Measurements from ENCODE around the gene CRYZ.
A peak's percentile ranks its signal among the peaks of the same experiment; 100 is the strongest.

The CRYZ gene

GRCh38 chr1:74773582-74773981 is 40.7 kb upstream of the CRYZ start:
- no peak for DNase-seq
- Histone ChIP-seq H3K4me2 (ENCODE audit: low read length) (no peak overlapping the region), H4K5ac (ENCODE audit: low read length) (no peak overlapping the region), H3K79me2 (ENCODE audit: control insufficient read depth, insufficient read depth, low read length) (no peaks in the 10 kb centered on the region), H2BK120ac (ENCODE audit: low read depth, low read length) (no peak overlapping the region), H2AK5ac (ENCODE audit: low read length) (no peak overlapping the region), H3K4ac (ENCODE audit: low read depth, low read length) (no peak overlapping the region), H3K18ac (ENCODE audit: low read length) (no peak overlapping the region), H2BK5ac (ENCODE audit: low read length) (no peak overlapping the region), H3K36me3 (ENCODE audit: control insufficient read depth, insufficient read depth, low read length) (no peaks in the 10 kb centered on the region), H3K4me1 (ENCODE audit: control insufficient read depth, low read depth, low read length) (no peaks in the 10 kb centered on the region), H3K56ac (ENCODE audit: low read length) (no peak overlapping the region), H2BK15ac (replicated peaks; ENCODE audit: low read depth) (no peak overlapping the region), H3K27me3 (ENCODE audit: insufficient read depth, low read length, poor library complexity) (no peaks in the 10 kb centered on the region), H3K27ac (ENCODE audit: low read depth, low read length) (no peak overlapping the region), H3K4me3 (ENCODE audit: low read length) (no peak overlapping the region), H4K8ac (ENCODE audit: low read depth, low read length) (no peak overlapping the region), H3K9ac (ENCODE audit: low read length) (no peak overlapping the region), H3K23ac (ENCODE audit: low read length) (no peak overlapping the region), H3K79me1 (ENCODE audit: low read length) (no peaks in the 10 kb centered on the region)
- no CpG with 5 or more reads among the region's 2 CpGs for WGBS (ENCODE audit: extremely low coverage, insufficient coverage, low lambda C conversion rate)

DNA sequence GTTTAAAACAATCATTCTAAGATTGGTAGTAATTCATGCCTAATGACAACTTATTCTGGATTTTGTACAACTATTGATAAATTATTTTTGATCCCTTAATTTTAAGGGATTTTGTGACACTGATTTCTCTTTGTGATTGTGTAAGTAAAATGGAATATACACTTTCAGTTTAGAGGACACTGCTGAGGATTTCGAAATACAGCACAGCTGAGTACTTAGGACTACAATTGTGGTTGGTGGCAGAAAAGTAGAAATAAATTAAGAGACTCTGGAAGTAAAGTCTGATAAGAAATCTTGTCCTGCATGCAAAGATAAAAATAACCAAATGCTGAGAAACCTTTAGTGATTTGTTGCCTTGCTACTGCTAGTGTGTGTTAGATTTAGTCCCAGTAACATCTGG is 40.1 kb upstream of the CRYZ start:
- Histone ChIP-seq H2BK15ac (replicated peaks; ENCODE audit: low read depth) (no peak overlapping the region), H4K8ac (ENCODE audit: low read depth, low read length) (no peak overlapping the region), H2BK120ac (ENCODE audit: low read depth, low read length) (no peak overlapping the region), H3K23ac (ENCODE audit: low read length) (no peak overlapping the region), H3K4me3 (ENCODE audit: low read length) (no peak overlapping the region), H3K79me2 (ENCODE audit: control insufficient read depth, insufficient read depth, low read length) (no peaks in the 10 kb centered on the region), H3K4me2 (ENCODE audit: low read length) (no peak overlapping the region), H3K79me1 (ENCODE audit: low read length) (no peaks in the 10 kb centered on the region), H3K27me3 (ENCODE audit: insufficient read depth, low read length, poor library complexity) (no peaks in the 10 kb centered on the region), H3K4ac (ENCODE audit: low read depth, low read length) (no peak overlapping the region), H2BK5ac (ENCODE audit: low read length) (no peak overlapping the region), H2AK5ac (ENCODE audit: low read length) (no peak overlapping the region), H3K9ac (ENCODE audit: low read length) (no peak overlapping the region), H3K27ac (ENCODE audit: low read depth, low read length) (no peak overlapping the region), H4K5ac (ENCODE audit: low read length) (no peak overlapping the region), H3K4me1 (ENCODE audit: control insufficient read depth, low read depth, low read length) (no peaks in the 10 kb centered on the region), H3K18ac (ENCODE audit: low read length) (no peak overlapping the region), H3K36me3 (ENCODE audit: control insufficient read depth, insufficient read depth, low read length) (no peaks in the 10 kb centered on the region), H3K56ac (ENCODE audit: low read length) (no peak overlapping the region)
- DNase-seq: no peak
- no CpG with 5 or more reads among the region's 1 CpG for WGBS (ENCODE audit: extremely low coverage, insufficient coverage, low lambda C conversion rate)

DNA sequence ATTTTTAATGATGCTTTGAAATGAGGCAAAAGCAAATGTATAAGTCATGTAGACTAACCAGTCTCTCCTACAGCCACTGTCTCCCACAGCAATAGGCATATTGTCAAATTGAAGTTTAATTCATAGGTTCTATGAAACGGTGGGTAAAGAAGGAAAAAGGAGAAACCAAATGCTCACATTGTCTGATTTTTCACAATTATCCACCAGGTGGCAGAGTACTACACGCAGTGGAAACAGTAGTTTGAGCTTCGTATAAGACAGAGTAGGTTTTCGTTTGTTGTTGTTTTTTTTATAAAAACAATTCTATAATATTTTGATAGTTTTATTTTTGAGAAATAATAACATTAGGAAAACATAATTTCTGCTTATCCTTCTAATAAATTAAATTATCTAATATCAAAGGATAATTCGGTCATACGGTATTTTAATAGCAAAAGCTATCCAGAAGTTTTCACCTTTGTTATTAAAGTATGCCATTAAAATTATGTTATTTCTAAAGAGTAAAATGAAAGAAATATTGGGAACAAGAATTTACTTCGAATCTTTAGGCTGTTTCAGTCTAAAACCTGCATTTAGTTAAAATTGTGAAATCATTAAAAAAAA is 39.2 kb upstream of the CRYZ start:
- H4K5ac ChIP-seq (ENCODE audit: low read length): no peak overlapping the region
- peak; percentile 58 for DNase-seq
- no peak overlapping the region for H2BK15ac ChIP-seq (replicated peaks; ENCODE audit: low read depth)
- no peaks in the 10 kb centered on the region for H3K79me1 ChIP-seq (ENCODE audit: low read length)
- no peak overlapping the region for H4K8ac ChIP-seq (ENCODE audit: low read depth, low read length)
- H3K4ac ChIP-seq (ENCODE audit: low read depth, low read length): no peak overlapping the region
- H3K27me3 ChIP-seq (ENCODE audit: insufficient read depth, low read length, poor library complexity): no peaks in the 10 kb centered on the region
- no peak overlapping the region for H3K9ac ChIP-seq (ENCODE audit: low read length)
- no peak overlapping the region for H3K4me2 ChIP-seq (ENCODE audit: low read length)
- no peak overlapping the region for H2BK120ac ChIP-seq (ENCODE audit: low read depth, low read length)
- H3K36me3 ChIP-seq (ENCODE audit: control insufficient read depth, insufficient read depth, low read length): no peaks in the 10 kb centered on the region
- no peaks in the 10 kb centered on the region for H3K79me2 ChIP-seq (ENCODE audit: control insufficient read depth, insufficient read depth, low read length)
- no peaks in the 10 kb centered on the region for H3K4me1 ChIP-seq (ENCODE audit: control insufficient read depth, low read depth, low read length)
- H3K18ac ChIP-seq (ENCODE audit: low read length): no peak overlapping the region
- no CpG with 5 or more reads among the region's 7 CpGs for WGBS (ENCODE audit: extremely low coverage, insufficient coverage, low lambda C conversion rate)
- H3K23ac ChIP-seq (ENCODE audit: low read length): no peak overlapping the region
- no peak overlapping the region for H3K56ac ChIP-seq (ENCODE audit: low read length)
- H3K4me3 ChIP-seq (ENCODE audit: low read length): no peak overlapping the region
- H2AK5ac ChIP-seq (ENCODE audit: low read length): no peak overlapping the region
- no peak overlapping the region for H2BK5ac ChIP-seq (ENCODE audit: low read length)
- H3K27ac ChIP-seq (ENCODE audit: low read depth, low read length): no peak overlapping the region

DNA sequence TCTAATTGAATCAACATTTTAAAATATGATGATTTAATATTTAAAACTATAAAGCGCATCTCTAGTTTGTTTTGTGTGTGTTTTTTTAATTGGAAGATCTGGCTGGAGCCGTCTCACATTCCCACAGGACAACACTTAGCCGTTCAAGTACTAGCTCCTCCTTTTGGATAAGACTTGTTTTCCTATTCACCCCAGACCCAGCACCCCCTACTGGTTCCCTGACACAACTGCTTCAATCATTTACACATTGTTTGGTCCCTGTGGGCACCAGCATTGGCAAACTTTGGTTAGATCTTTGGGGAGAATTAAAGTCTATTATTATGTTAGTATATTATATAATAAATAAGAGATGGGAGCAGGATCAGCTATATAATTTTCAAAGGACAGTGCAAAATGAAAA is 34.6 kb upstream of the CRYZ start:
- Histone ChIP-seq H3K4me1 (ENCODE audit: control insufficient read depth, low read depth, low read length) (no peaks in the 10 kb centered on the region), H4K5ac (ENCODE audit: low read length) (no peak overlapping the region), H3K27me3 (ENCODE audit: insufficient read depth, low read length, poor library complexity) (no peaks in the 10 kb centered on the region), H3K27ac (ENCODE audit: low read depth, low read length) (no peak overlapping the region), H3K4me3 (ENCODE audit: low read length) (no peak overlapping the region), H2BK15ac (replicated peaks; ENCODE audit: low read depth) (no peak overlapping the region), H3K18ac (ENCODE audit: low read length) (no peak overlapping the region), H3K9ac (ENCODE audit: low read length) (no peak overlapping the region), H3K79me1 (ENCODE audit: low read length) (no peaks in the 10 kb centered on the region), H3K36me3 (ENCODE audit: control insufficient read depth, insufficient read depth, low read length) (no peaks in the 10 kb centered on the region), H2BK5ac (ENCODE audit: low read length) (no peak overlapping the region), H2AK5ac (ENCODE audit: low read length) (no peak overlapping the region), H3K23ac (ENCODE audit: low read length) (no peak overlapping the region), H3K4me2 (ENCODE audit: low read length) (no peak overlapping the region), H2BK120ac (ENCODE audit: low read depth, low read length) (no peak overlapping the region), H4K8ac (ENCODE audit: low read depth, low read length) (no peak overlapping the region), H3K56ac (ENCODE audit: low read length) (no peak overlapping the region), H3K4ac (ENCODE audit: low read depth, low read length) (no peak overlapping the region), H3K79me2 (ENCODE audit: control insufficient read depth, insufficient read depth, low read length) (no peaks in the 10 kb centered on the region)
- peak; percentile 77 for DNase-seq
- WGBS (ENCODE audit: extremely low coverage, insufficient coverage, low lambda C conversion rate): no CpG with 5 or more reads among the region's 3 CpGs

DNA sequence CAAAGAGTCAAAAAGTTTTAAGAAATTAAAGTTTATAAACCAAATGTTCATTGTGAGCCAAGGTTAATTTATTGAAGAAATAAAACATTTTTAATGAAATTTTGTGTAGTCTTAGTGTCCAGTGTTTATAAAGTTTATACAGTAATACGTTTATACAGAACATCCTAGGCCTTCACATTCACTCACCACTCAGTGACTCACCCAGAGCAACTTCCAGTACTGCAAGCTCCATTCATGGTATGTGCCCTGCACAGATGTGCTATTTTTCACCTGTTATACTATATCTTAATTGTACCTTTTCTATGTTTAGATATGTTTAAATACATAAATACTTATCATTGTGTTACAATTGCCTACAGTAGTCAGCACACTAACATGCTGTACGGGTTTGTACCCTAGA is 33.7 kb upstream of the CRYZ start:
- H4K5ac ChIP-seq (ENCODE audit: low read length): no peak overlapping the region
- H3K56ac ChIP-seq (ENCODE audit: low read length): no peak overlapping the region
- H3K27me3 ChIP-seq (ENCODE audit: insufficient read depth, low read length, poor library complexity): no peaks in the 10 kb centered on the region
- no peak overlapping the region for H4K8ac ChIP-seq (ENCODE audit: low read depth, low read length)
- no peak overlapping the region for H3K9ac ChIP-seq (ENCODE audit: low read length)
- no peaks in the 10 kb centered on the region for H3K79me1 ChIP-seq (ENCODE audit: low read length)
- WGBS (ENCODE audit: extremely low coverage, insufficient coverage, low lambda C conversion rate): no CpG with 5 or more reads among the region's 2 CpGs
- H2BK5ac ChIP-seq (ENCODE audit: low read length): no peak overlapping the region
- no peak overlapping the region for H2BK120ac ChIP-seq (ENCODE audit: low read depth, low read length)
- DNase-seq: no peak
- no peaks in the 10 kb centered on the region for H3K4me1 ChIP-seq (ENCODE audit: control insufficient read depth, low read depth, low read length)
- no peak overlapping the region for H3K4me3 ChIP-seq (ENCODE audit: low read length)
- H3K36me3 ChIP-seq (ENCODE audit: control insufficient read depth, insufficient read depth, low read length): no peaks in the 10 kb centered on the region
- H3K4me2 ChIP-seq (ENCODE audit: low read length): no peak overlapping the region
- no peak overlapping the region for H3K4ac ChIP-seq (ENCODE audit: low read depth, low read length)
- H3K18ac ChIP-seq (ENCODE audit: low read length): no peak overlapping the region
- no peak overlapping the region for H3K23ac ChIP-seq (ENCODE audit: low read length)
- no peaks in the 10 kb centered on the region for H3K79me2 ChIP-seq (ENCODE audit: control insufficient read depth, insufficient read depth, low read length)
- no peak overlapping the region for H2AK5ac ChIP-seq (ENCODE audit: low read length)
- H2BK15ac ChIP-seq (replicated peaks; ENCODE audit: low read depth): no peak overlapping the region
- no peak overlapping the region for H3K27ac ChIP-seq (ENCODE audit: low read depth, low read length)

- Histone ChIP-seq H3K4ac (ENCODE audit: low read depth, low read length) (no peak overlapping the region), H3K9ac (ENCODE audit: low read length) (no peak overlapping the region), H3K36me3 (ENCODE audit: control insufficient read depth, insufficient read depth, low read length) (no peaks in the 10 kb centered on the region), H3K27ac (ENCODE audit: low read depth, low read length) (no peak overlapping the region), H3K4me3 (ENCODE audit: low read length) (no peak overlapping the region), H2AK5ac (ENCODE audit: low read length) (no peak overlapping the region), H2BK5ac (ENCODE audit: low read length) (no peak overlapping the region), H3K4me1 (ENCODE audit: control insufficient read depth, low read depth, low read length) (no peaks in the 10 kb centered on the region), H3K18ac (ENCODE audit: low read length) (no peak overlapping the region), H3K56ac (ENCODE audit: low read length) (no peak overlapping the region), H2BK15ac (replicated peaks; ENCODE audit: low read depth) (no peak overlapping the region), H3K27me3 (ENCODE audit: insufficient read depth, low read length, poor library complexity) (no peaks in the 10 kb centered on the region), H3K4me2 (ENCODE audit: low read length) (no peak overlapping the region), H4K5ac (ENCODE audit: low read length) (no peak overlapping the region), H3K79me2 (ENCODE audit: control insufficient read depth, insufficient read depth, low read length) (no peaks in the 10 kb centered on the region), H3K79me1 (ENCODE audit: low read length) (no peaks in the 10 kb centered on the region), H3K23ac (ENCODE audit: low read length) (no peak overlapping the region), H4K8ac (ENCODE audit: low read depth, low read length) (no peak overlapping the region), H2BK120ac (ENCODE audit: low read depth, low read length) (no peak overlapping the region)
- DNase-seq: no peak
- no CpG with 5 or more reads among the region's 4 CpGs for WGBS (ENCODE audit: extremely low coverage, insufficient coverage, low lambda C conversion rate)
Observed at GRCh38 chr1:74763807-74764206, 31.0 kb upstream of the CRYZ start.
